GM12875 (cell line): ENCODE measurements around the gene FERD3L.

ENCODE experiments used
- H3K4me3 ChIP-seq: one replicate; pipeline ENCODE4 v1.5.1; 2011; ENCODE audit warnings: low read depth, low read length, control low read depth
- TF ChIP-seq, protein P1 (sequence below): IDR thresholded peaks from 2 replicates; pipeline ENCODE4 v1.5.1; 2011; ENCODE audit warnings: low read depth, mild to moderate bottlenecking, control low read depth, inconsistent platforms, low read length, moderate library complexity, borderline replicate concordance; ENCODE audit not compliant: insufficient read depth

The FERD3L gene

DNA sequence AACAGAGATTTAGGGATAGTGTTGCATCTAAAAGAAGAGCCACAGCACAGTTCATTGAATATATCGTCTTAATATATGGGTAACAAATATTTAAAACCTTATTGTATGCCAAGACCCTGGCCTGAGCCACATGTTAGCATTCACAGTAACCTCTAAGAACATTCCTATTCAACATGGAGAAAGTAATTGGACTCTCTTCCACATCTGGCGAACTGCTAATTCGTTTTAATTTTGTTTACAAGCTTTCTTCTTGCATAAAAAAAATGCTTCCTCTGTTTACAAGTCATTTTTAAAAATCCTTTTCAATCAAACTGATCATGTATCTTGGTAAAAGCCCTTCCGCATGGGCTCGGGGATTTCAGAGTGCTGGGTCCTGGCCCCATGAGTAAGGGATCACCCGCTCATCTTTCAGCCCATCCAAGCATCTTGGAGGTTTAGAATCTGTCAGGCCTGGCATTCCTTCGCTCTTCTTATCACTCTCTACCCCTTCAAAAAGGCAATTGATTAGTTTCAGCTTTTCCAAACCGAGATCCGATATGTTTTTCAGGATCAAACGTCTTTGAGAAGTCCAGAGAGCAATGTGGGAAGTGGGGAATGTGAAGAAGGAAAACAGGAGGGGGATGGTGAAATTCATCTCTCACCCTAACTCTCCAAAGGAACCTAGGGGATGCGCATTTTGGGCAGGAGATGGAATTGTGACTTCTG is 35.0 kb downstream of the FERD3L start:
- H3K4me3 ChIP-seq = no peak overlapping the region
- TF ChIP-seq, protein P1, sequence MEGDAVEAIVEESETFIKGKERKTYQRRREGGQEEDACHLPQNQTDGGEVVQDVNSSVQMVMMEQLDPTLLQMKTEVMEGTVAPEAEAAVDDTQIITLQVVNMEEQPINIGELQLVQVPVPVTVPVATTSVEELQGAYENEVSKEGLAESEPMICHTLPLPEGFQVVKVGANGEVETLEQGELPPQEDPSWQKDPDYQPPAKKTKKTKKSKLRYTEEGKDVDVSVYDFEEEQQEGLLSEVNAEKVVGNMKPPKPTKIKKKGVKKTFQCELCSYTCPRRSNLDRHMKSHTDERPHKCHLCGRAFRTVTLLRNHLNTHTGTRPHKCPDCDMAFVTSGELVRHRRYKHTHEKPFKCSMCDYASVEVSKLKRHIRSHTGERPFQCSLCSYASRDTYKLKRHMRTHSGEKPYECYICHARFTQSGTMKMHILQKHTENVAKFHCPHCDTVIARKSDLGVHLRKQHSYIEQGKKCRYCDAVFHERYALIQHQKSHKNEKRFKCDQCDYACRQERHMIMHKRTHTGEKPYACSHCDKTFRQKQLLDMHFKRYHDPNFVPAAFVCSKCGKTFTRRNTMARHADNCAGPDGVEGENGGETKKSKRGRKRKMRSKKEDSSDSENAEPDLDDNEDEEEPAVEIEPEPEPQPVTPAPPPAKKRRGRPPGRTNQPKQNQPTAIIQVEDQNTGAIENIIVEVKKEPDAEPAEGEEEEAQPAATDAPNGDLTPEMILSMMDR = no peak

DNA sequence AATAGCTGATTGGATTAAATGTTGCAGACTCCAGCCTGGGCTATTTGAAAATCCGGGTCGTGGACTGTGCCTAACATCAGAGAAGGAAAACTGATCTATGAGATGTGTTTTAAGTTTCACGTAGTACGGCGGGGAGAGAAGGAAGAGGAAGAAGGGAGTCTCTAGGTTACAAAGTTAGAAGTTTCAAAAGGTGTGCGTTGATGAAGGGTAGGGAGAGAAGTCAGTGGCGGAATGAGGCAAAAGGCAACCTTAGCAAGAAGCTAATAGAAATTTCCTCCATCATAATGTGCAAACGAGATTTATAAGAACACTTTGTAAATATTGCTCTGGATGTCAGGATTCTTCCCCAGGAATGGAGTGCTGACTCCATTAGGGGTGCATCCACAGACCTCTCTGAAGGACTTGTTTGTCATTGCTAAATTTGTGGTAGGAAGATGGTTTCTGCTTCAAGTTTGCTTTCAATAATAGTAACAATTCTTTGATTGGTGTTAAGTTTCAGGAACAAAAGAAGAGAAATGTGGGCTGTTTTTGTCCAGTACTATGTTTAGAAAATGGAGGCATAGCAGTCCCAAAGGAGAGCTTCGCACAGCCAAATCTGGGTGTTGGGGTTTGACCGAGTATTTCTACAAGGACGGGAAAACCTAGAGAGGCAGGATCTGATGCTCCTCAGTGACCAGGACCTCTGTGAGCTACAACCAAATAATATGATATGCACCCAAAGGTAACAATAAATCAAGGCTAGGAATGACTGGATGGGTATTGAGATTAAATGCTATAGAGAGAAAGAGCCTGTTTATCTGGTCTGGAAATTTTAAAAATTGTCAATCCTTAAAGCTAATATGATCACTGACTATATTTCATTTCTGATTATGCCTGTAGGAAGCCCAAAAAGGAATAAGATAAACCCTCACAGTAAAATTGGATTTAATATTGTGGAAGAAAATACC is 35.9 kb downstream of the FERD3L start:
- H3K4me3 ChIP-seq = no peak overlapping the region
- TF ChIP-seq, protein P1 = no peak

DNA sequence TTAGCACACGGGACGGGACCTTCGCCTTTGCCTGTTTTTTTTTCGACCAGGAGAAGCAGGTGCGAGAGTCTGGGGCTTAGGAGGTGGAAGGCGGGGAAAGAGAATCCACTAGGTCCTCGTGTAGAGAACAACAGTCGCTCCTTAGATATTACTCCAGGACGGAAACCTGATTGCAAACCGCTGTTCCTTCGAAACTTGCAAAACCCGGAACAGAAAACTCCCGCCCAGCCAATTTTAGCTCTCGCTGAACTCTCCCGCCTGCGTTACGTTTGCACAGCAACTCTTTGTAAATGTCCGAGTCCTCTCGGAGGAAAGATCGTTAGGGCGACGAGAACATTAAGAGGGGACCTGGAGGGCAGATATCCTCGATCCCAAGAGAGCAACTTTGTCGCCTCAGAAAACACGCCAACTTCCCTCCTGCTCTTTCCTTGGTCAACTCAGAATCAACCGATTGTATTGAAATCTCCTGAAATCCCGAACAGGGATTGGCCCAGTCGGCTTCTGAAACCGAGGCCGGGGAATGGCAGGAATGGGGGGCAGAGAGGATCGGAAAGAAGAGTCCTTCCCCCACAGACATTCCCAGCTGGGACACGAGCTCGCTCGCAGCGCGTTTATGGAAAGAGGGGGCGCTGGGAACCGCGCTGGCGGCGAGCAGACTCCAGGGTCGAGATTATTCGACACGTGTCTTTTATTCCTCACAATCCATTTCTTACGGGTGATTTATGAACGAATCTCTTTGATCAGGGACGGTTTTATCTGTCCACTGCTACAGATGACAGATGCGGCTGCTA is 37.7 kb downstream of the FERD3L start:
- H3K4me3 ChIP-seq = no peak overlapping the region
- TF ChIP-seq, protein P1 = no peak

DNA sequence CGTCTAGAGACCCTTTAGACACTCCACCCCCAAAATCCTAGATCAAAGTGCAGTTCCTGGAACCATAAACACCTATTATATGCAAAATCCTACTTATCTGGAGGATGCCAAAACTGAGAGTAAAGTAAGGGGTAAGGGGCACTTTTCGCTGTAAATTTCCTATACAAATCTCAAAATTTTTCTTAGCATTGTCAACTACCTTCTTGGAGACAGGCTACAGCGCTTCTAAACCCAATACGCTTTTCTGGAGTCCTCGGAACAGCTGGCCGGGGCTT is 38.2 kb downstream of the FERD3L start:
- TF ChIP-seq, protein P1 = no peak
- no peak overlapping the region for H3K4me3 ChIP-seq

DNA sequence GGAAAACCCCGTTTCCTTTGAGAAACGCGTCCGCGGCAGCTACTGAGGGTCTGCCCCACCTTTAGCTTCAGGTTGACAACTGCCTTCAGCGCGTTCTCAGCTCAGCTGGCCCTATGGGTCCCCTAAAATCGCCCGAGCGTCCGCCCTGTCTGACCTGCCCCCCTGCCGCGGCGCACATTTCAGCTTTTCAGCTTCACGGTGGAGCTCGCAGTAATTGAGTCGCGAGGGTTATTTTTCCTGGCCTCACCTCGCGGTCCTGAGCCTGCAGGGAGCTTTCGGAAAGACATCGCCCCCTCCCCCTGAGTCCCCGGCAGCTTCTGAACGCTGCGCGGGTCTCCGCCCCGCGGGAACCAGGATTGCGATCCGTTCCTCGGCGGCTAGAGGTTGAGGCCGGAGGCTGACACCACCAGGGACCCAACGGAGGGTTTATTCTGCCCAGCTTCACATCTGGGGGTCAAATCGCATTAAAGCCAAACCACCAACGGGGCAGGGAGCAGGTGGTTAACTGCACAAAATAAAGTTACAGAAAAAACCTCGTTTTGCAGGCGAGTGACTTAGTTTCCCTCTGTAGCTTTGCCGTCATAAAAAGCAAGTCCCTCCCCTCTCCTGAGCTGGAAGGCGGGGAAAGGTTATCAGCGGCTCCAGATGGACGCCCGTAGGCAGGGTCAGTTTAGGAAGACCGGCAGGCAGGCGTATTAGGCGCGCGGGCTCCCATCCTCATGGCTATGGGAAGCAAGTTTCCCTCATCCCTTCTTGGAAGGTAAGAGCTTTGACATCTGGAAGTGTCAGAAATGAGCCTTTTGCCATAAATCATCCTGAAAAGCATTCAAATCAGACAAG is 38.8 kb downstream of the FERD3L start:
- no peak overlapping the region for H3K4me3 ChIP-seq
- TF ChIP-seq, protein P1 = no peak

DNA sequence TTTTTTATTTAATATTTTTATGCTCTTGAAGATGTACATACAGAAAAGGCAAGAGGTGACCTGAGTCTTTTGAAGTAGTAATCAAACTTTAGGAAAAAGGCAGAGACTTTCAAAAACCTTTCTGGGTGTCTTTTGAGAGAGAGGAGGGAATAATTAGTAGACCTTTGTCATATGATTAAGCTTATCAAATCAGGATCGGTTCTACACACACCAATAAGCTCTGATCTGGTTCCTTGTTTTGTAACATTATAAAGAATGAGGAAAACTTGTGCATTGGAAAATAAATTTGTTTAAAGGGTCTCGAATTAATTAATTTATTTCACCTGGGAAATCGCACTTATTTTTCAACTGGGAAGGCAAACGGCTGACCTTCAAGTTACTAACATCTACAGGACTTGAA is 39.7 kb downstream of the FERD3L start:
- TF ChIP-seq, protein P1 = no peak
- no peak overlapping the region for H3K4me3 ChIP-seq
